ENCODE results near the gene DCXR. TPM values are rescaled to one million over a fixed set of nuclear protein-coding genes. Genes with fewer than 3 reads are reported as not detected.
A peak's percentile ranks its signal among the peaks of the same experiment; 100 is the strongest.

The DCXR gene
- polyA plus RNA-seq, 4 donors = 79.6 to 138 (median 86.5) TPM

- DNase-seq (ENCODE audit: low read depth in 4 of 4, low spot score in 2 of 4) = no peak
These were observed 19.5 kb upstream of the DCXR start for GRCh38 chr17:82056729-82057621.

GRCh38 chr17:82055965-82056728 is 18.6 kb upstream of the DCXR start:
- DNase-seq (ENCODE audit: low read depth in 4 of 4, low spot score in 2 of 4) = no peak

- no peak for DNase-seq (ENCODE audit: low read depth in 4 of 4, low spot score in 2 of 4)
These were observed 17.8 kb upstream of the DCXR start for GRCh38 chr17:82055023-82055964.

- DNase-seq (ENCODE audit: low read depth in 4 of 4, low spot score in 2 of 4) = no peak
These were observed 17.0 kb upstream of the DCXR start for GRCh38 chr17:82054351-82055022.

- no peak for DNase-seq (ENCODE audit: low read depth in 4 of 4, low spot score in 2 of 4)
These were observed 16.2 kb upstream of the DCXR start for GRCh38 chr17:82053556-82054263.

GRCh38 chr17:82053130-82053529 is 15.6 kb upstream of the DCXR start:
- no peak for DNase-seq (ENCODE audit: low read depth in 4 of 4, low spot score in 2 of 4)

- no peak for DNase-seq (ENCODE audit: low read depth in 4 of 4, low spot score in 2 of 4)
These were observed 15.2 kb upstream of the DCXR start for GRCh38 chr17:82052638-82053059.

- DNase-seq (ENCODE audit: low read depth in 4 of 4, low spot score in 2 of 4) = peak in 1 of 4 donors; percentile 56
These were observed 14.5 kb upstream of the DCXR start, which contains the start of the genes GPS1 and RFNG for GRCh38 chr17:82051776-82052637. GPS1 (plus strand) TSS chr17:82051898; CDS start chr17:82051932, 34 bp downstream. RFNG (minus strand) TSS chr17:82051811; CDS start chr17:82051766, 45 bp downstream.

GRCh38 chr17:82050761-82051641 is 13.5 kb upstream of the DCXR start:
- no peak for DNase-seq (ENCODE audit: low read depth in 4 of 4, low spot score in 2 of 4)

- no peak for DNase-seq (ENCODE audit: low read depth in 4 of 4, low spot score in 2 of 4)
These were observed 12.8 kb upstream of the DCXR start for GRCh38 chr17:82050152-82050760.

GRCh38 chr17:82049521-82049971 is 12.0 kb upstream of the DCXR start:
- DNase-seq (ENCODE audit: low read depth in 4 of 4, low spot score in 2 of 4) = no peak

- DNase-seq (ENCODE audit: low read depth in 4 of 4, low spot score in 2 of 4) = no peak
These were observed 11.6 kb upstream of the DCXR start for GRCh38 chr17:82049106-82049505.

- DNase-seq (ENCODE audit: low read depth in 4 of 4, low spot score in 2 of 4) = no peak
These were observed 11.1 kb upstream of the DCXR start for GRCh38 chr17:82048571-82048971.

GRCh38 chr17:82047914-82048570 is 10.5 kb upstream of the DCXR start:
- no peak for DNase-seq (ENCODE audit: low read depth in 4 of 4, low spot score in 2 of 4)

GRCh38 chr17:82047379-82047778 is 9.9 kb upstream of the DCXR start:
- no peak for DNase-seq (ENCODE audit: low read depth in 4 of 4, low spot score in 2 of 4)

- no peak for DNase-seq (ENCODE audit: low read depth in 4 of 4, low spot score in 2 of 4)
These were observed 9.4 kb upstream of the DCXR start for GRCh38 chr17:82046903-82047302.

All from left renal cortex interstitium (tissue), 4 donors.